ENCODE results near the gene GRIK2.

GRIK2 gene

DNA sequence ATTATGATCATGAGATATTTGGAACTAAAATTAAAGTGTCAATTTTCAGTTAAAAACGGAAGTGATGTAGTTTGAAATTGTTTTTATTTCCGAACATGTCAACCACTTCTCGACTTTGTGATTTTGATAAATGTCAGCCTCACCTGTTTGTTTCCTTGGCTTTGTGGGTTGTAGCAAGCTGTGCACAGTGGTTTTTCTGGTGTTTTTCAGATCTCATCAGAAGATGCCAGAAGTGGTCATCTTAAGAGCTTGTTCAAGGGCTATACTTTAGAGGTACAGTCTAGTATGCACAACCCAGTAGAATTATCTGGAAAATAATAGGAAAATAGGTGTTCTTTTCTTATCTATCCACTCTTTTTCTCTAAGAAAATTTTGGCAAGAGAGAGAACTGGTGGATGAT, 134.0 kb downstream of the GRIK2 start:
- H3K27me3 ChIP-seq (ENCODE audit: control insufficient read depth in 5 of 5, insufficient read depth in 4 of 5, low read length in 5 of 5): no peaks in the 10 kb centered on the region
- no peak overlapping the region for H3K4me3 ChIP-seq (ENCODE audit: low read depth in 1 of 5, low read length in 5 of 5)

GRCh38 chr6:101528801-101529200, 135.3 kb downstream of the GRIK2 start:
- no peaks in the 10 kb centered on the region for H3K9me3 ChIP-seq (ENCODE audit: control insufficient read depth in 5 of 5, low read length in 5 of 5)
- no peaks in the 10 kb centered on the region for H3K36me3 ChIP-seq (ENCODE audit: control insufficient read depth in 5 of 5, insufficient read depth in 5 of 5, low read length in 5 of 5)
- no peaks in the 10 kb centered on the region for H3K27me3 ChIP-seq (ENCODE audit: control insufficient read depth in 5 of 5, insufficient read depth in 4 of 5, low read length in 5 of 5)
- H3K27ac ChIP-seq (ENCODE audit: low read depth, low read length): no peak overlapping the region
- H3K4me1 ChIP-seq (ENCODE audit: control insufficient read depth in 5 of 5, insufficient read depth in 5 of 5, low read length in 5 of 5): no peaks in the 10 kb centered on the region
- H3K9ac ChIP-seq (ENCODE audit: low read length in 5 of 5): no peak overlapping the region
- no peak overlapping the region for H3K4me3 ChIP-seq (ENCODE audit: low read depth in 1 of 5, low read length in 5 of 5)

More for the DNA sequence above, 134.0 kb downstream of the GRIK2 start:
- H3K9ac ChIP-seq (ENCODE audit: low read length in 5 of 5): no peak overlapping the region
- no peaks in the 10 kb centered on the region for H3K4me1 ChIP-seq (ENCODE audit: control insufficient read depth in 5 of 5, insufficient read depth in 5 of 5, low read length in 5 of 5)
- H3K27ac ChIP-seq (ENCODE audit: low read depth, low read length): no peak overlapping the region
- no peaks in the 10 kb centered on the region for H3K36me3 ChIP-seq (ENCODE audit: control insufficient read depth in 5 of 5, insufficient read depth in 5 of 5, low read length in 5 of 5)
- no peaks in the 10 kb centered on the region for H3K9me3 ChIP-seq (ENCODE audit: control insufficient read depth in 5 of 5, low read length in 5 of 5)

- Histone ChIP-seq H3K4me3 (ENCODE audit: low read depth in 1 of 5, low read length in 5 of 5) (no peak overlapping the region), H3K27me3 (ENCODE audit: control insufficient read depth in 5 of 5, insufficient read depth in 4 of 5, low read length in 5 of 5) (no peaks in the 10 kb centered on the region), H3K27ac (ENCODE audit: low read depth, low read length) (no peak overlapping the region), H3K4me1 (ENCODE audit: control insufficient read depth in 5 of 5, insufficient read depth in 5 of 5, low read length in 5 of 5) (no peaks in the 10 kb centered on the region), H3K9ac (ENCODE audit: low read length in 5 of 5) (no peak overlapping the region), H3K9me3 (ENCODE audit: control insufficient read depth in 5 of 5, low read length in 5 of 5) (no peaks in the 10 kb centered on the region), H3K36me3 (ENCODE audit: control insufficient read depth in 5 of 5, insufficient read depth in 5 of 5, low read length in 5 of 5) (no peaks in the 10 kb centered on the region)
Observed at GRCh38 chr6:101531538-101531937, 138.0 kb downstream of the GRIK2 start.

- Histone ChIP-seq H3K4me1 (ENCODE audit: control insufficient read depth in 5 of 5, insufficient read depth in 5 of 5, low read length in 5 of 5) (no peaks in the 10 kb centered on the region), H3K4me3 (ENCODE audit: low read depth in 1 of 5, low read length in 5 of 5) (no peak overlapping the region), H3K9me3 (ENCODE audit: control insufficient read depth in 5 of 5, low read length in 5 of 5) (no peaks in the 10 kb centered on the region), H3K36me3 (ENCODE audit: control insufficient read depth in 5 of 5, insufficient read depth in 5 of 5, low read length in 5 of 5) (no peaks in the 10 kb centered on the region), H3K27me3 (ENCODE audit: control insufficient read depth in 5 of 5, insufficient read depth in 4 of 5, low read length in 5 of 5) (no peaks in the 10 kb centered on the region), H3K9ac (ENCODE audit: low read length in 5 of 5) (no peak overlapping the region), H3K27ac (ENCODE audit: low read depth, low read length) (no peak overlapping the region)
Observed at GRCh38 chr6:101534386-101534785, 140.9 kb downstream of the GRIK2 start.

DNA sequence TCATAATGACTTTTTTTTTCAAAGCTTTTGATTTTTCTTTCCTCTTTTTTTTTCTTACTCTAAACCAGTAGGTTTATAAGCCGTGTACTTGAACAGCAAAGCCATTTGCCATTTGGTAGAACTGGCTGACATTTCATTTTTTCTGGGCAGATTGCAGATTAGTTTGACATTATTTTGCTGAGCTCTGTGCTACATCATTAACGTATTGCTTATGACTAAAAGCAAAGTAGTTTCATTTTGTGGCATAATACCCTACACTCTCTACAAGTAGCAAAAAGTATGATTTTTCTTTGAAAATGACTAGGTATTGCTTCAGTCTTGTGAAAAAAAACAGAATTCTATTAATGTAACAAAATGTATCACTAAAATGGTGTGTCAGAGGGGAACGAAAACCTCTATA, 141.3 kb downstream of the GRIK2 start:
- Histone ChIP-seq H3K9me3 (ENCODE audit: control insufficient read depth in 5 of 5, low read length in 5 of 5) (no peaks in the 10 kb centered on the region), H3K4me1 (ENCODE audit: control insufficient read depth in 5 of 5, insufficient read depth in 5 of 5, low read length in 5 of 5) (no peaks in the 10 kb centered on the region), H3K27ac (ENCODE audit: low read depth, low read length) (no peak overlapping the region), H3K4me3 (ENCODE audit: low read depth in 1 of 5, low read length in 5 of 5) (no peak overlapping the region), H3K27me3 (ENCODE audit: control insufficient read depth in 5 of 5, insufficient read depth in 4 of 5, low read length in 5 of 5) (no peaks in the 10 kb centered on the region), H3K9ac (ENCODE audit: low read length in 5 of 5) (no peak overlapping the region), H3K36me3 (ENCODE audit: control insufficient read depth in 5 of 5, insufficient read depth in 5 of 5, low read length in 5 of 5) (no peaks in the 10 kb centered on the region)

GRCh38 chr6:101537753-101538316, 144.3 kb downstream of the GRIK2 start:
- Histone ChIP-seq H3K4me1 (ENCODE audit: control insufficient read depth in 5 of 5, insufficient read depth in 5 of 5, low read length in 5 of 5) (no peaks in the 10 kb centered on the region), H3K4me3 (ENCODE audit: low read depth in 1 of 5, low read length in 5 of 5) (no peak overlapping the region), H3K36me3 (ENCODE audit: control insufficient read depth in 5 of 5, insufficient read depth in 5 of 5, low read length in 5 of 5) (no peaks in the 10 kb centered on the region), H3K27ac (ENCODE audit: low read depth, low read length) (no peak overlapping the region), H3K9me3 (ENCODE audit: control insufficient read depth in 5 of 5, low read length in 5 of 5) (no peaks in the 10 kb centered on the region), H3K9ac (ENCODE audit: low read length in 5 of 5) (no peak overlapping the region), H3K27me3 (ENCODE audit: control insufficient read depth in 5 of 5, insufficient read depth in 4 of 5, low read length in 5 of 5) (no peaks in the 10 kb centered on the region)

- Histone ChIP-seq H3K27ac (ENCODE audit: low read depth, low read length) (no peak overlapping the region), H3K4me1 (ENCODE audit: control insufficient read depth in 5 of 5, insufficient read depth in 5 of 5, low read length in 5 of 5) (no peaks in the 10 kb centered on the region), H3K27me3 (ENCODE audit: control insufficient read depth in 5 of 5, insufficient read depth in 4 of 5, low read length in 5 of 5) (no peaks in the 10 kb centered on the region), H3K9ac (ENCODE audit: low read length in 5 of 5) (no peak overlapping the region), H3K4me3 (ENCODE audit: low read depth in 1 of 5, low read length in 5 of 5) (no peak overlapping the region), H3K36me3 (ENCODE audit: control insufficient read depth in 5 of 5, insufficient read depth in 5 of 5, low read length in 5 of 5) (no peaks in the 10 kb centered on the region), H3K9me3 (ENCODE audit: control insufficient read depth in 5 of 5, low read length in 5 of 5) (no peaks in the 10 kb centered on the region)
Observed at GRCh38 chr6:101539510-101540245, 146.2 kb downstream of the GRIK2 start.

- Histone ChIP-seq H3K9ac (ENCODE audit: low read length in 5 of 5) (no peak overlapping the region), H3K36me3 (ENCODE audit: control insufficient read depth in 5 of 5, insufficient read depth in 5 of 5, low read length in 5 of 5) (no peaks in the 10 kb centered on the region), H3K27me3 (ENCODE audit: control insufficient read depth in 5 of 5, insufficient read depth in 4 of 5, low read length in 5 of 5) (no peaks in the 10 kb centered on the region), H3K27ac (ENCODE audit: low read depth, low read length) (no peak overlapping the region), H3K4me1 (ENCODE audit: control insufficient read depth in 5 of 5, insufficient read depth in 5 of 5, low read length in 5 of 5) (no peaks in the 10 kb centered on the region), H3K9me3 (ENCODE audit: control insufficient read depth in 5 of 5, low read length in 5 of 5) (no peaks in the 10 kb centered on the region), H3K4me3 (ENCODE audit: low read depth in 1 of 5, low read length in 5 of 5) (no peak overlapping the region)
Observed at GRCh38 chr6:101541894-101542293, 148.4 kb downstream of the GRIK2 start.

DNA sequence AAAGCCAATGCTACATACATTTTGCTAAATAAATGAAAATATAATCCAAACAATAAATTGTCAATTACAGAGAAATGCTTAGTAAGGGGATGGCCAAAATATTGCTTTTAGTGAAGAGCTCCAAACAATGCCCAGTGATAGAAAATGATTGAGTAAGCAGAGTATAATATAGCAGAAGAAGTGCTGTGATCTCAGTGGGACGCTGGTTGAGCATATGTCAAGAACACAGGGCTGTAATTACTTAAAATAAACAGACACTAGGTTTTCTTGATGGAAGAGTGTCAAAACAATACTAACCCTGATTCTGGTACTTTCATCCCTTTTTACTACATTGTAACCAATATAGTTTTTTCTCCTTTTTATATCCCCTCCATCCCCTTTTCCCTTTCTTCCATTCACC, 150.3 kb downstream of the GRIK2 start:
- Histone ChIP-seq H3K27me3 (ENCODE audit: control insufficient read depth in 5 of 5, insufficient read depth in 4 of 5, low read length in 5 of 5) (no peaks in the 10 kb centered on the region), H3K9ac (ENCODE audit: low read length in 5 of 5) (no peak overlapping the region), H3K4me3 (ENCODE audit: low read depth in 1 of 5, low read length in 5 of 5) (no peak overlapping the region), H3K27ac (ENCODE audit: low read depth, low read length) (no peak overlapping the region), H3K9me3 (ENCODE audit: control insufficient read depth in 5 of 5, low read length in 5 of 5) (no peaks in the 10 kb centered on the region), H3K36me3 (ENCODE audit: control insufficient read depth in 5 of 5, insufficient read depth in 5 of 5, low read length in 5 of 5) (no peaks in the 10 kb centered on the region), H3K4me1 (ENCODE audit: control insufficient read depth in 5 of 5, insufficient read depth in 5 of 5, low read length in 5 of 5) (no peaks in the 10 kb centered on the region)

DNA sequence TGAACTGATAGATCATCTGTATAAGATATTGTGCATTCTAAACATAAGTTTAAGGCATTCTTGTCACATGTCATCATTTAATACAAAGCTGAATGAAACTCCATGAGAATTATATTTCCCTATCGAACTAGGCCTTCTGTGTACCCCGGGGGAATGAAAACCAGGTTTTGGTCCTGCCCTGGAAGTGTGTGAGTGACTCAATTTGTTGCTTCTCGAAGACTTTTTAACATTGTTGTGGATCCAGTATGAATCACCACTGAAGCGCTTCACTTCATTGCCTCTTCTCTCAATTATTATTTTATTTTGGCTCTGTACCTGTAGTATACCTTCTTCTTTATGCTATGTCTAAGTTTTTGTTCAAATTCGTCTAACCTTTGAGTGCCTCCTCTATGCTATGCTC, 150.8 kb downstream of the GRIK2 start:
- Histone ChIP-seq H3K36me3 (ENCODE audit: control insufficient read depth in 5 of 5, insufficient read depth in 5 of 5, low read length in 5 of 5) (no peaks in the 10 kb centered on the region), H3K27ac (ENCODE audit: low read depth, low read length) (no peak overlapping the region), H3K9ac (ENCODE audit: low read length in 5 of 5) (no peak overlapping the region), H3K9me3 (ENCODE audit: control insufficient read depth in 5 of 5, low read length in 5 of 5) (no peaks in the 10 kb centered on the region), H3K4me1 (ENCODE audit: control insufficient read depth in 5 of 5, insufficient read depth in 5 of 5, low read length in 5 of 5) (no peaks in the 10 kb centered on the region), H3K27me3 (ENCODE audit: control insufficient read depth in 5 of 5, insufficient read depth in 4 of 5, low read length in 5 of 5) (no peaks in the 10 kb centered on the region), H3K4me3 (ENCODE audit: low read depth in 1 of 5, low read length in 5 of 5) (no peak overlapping the region)

All from subcutaneous abdominal adipose tissue (tissue), 5 donors.